ENCODE measurements around the gene CDKN2B-AS1.
A peak's percentile ranks its signal among the peaks of the same experiment; 100 is the strongest.

Gene CDKN2B-AS1

GRCh38 chr9:22124263-22125011 is 129.8 kb downstream of the CDKN2B-AS1 start:
- DNase-seq: no peak

GRCh38 chr9:22129133-22129532 is 134.5 kb downstream of the CDKN2B-AS1 start:
- peak; percentile 70 for DNase-seq

- DNase-seq: no peak
These were observed 135.0 kb downstream of the CDKN2B-AS1 start for GRCh38 chr9:22129633-22130032.

- no peak for DNase-seq
These were observed 137.2 kb downstream of the CDKN2B-AS1 start for GRCh38 chr9:22131817-22132216.

GRCh38 chr9:22134390-22134789 is 139.8 kb downstream of the CDKN2B-AS1 start:
- no peak for DNase-seq

GRCh38 chr9:22136461-22137096 is 142.0 kb downstream of the CDKN2B-AS1 start:
- peak; percentile 78 for DNase-seq

- no peak for DNase-seq
These were observed 144.5 kb downstream of the CDKN2B-AS1 start for GRCh38 chr9:22138956-22139660.

- peak; percentile 77 for DNase-seq
These were observed 147.3 kb downstream of the CDKN2B-AS1 start for GRCh38 chr9:22141908-22142307.

GRCh38 chr9:22142671-22143070 is 148.1 kb downstream of the CDKN2B-AS1 start:
- no peak for DNase-seq

- DNase-seq: no peak
These were observed 149.4 kb downstream of the CDKN2B-AS1 start for GRCh38 chr9:22143799-22144625.

- DNase-seq: no peak
These were observed 152.0 kb downstream of the CDKN2B-AS1 start for GRCh38 chr9:22146604-22147003.

- peak; percentile 82 for DNase-seq
These were observed 153.4 kb downstream of the CDKN2B-AS1 start for GRCh38 chr9:22147813-22148527.

GRCh38 chr9:22148528-22148875 is 153.9 kb downstream of the CDKN2B-AS1 start:
- no peak for DNase-seq

- DNase-seq: no peak
These were observed 154.5 kb downstream of the CDKN2B-AS1 start for GRCh38 chr9:22148876-22149637.

GRCh38 chr9:22154064-22154463 is 159.5 kb downstream of the CDKN2B-AS1 start:
- DNase-seq: no peak

GRCh38 chr9:22156586-22156985 is 162.0 kb downstream of the CDKN2B-AS1 start:
- DNase-seq: no peak

GRCh38 chr9:22157276-22157675 is 162.7 kb downstream of the CDKN2B-AS1 start:
- no peak for DNase-seq

GRCh38 chr9:22157828-22158227 is 163.2 kb downstream of the CDKN2B-AS1 start:
- DNase-seq: no peak

- no peak for DNase-seq
These were observed 163.7 kb downstream of the CDKN2B-AS1 start for GRCh38 chr9:22158271-22158670.

- DNase-seq: no peak
These were observed 164.3 kb downstream of the CDKN2B-AS1 start for GRCh38 chr9:22158927-22159346.

- DNase-seq: no peak
These were observed 165.0 kb downstream of the CDKN2B-AS1 start for GRCh38 chr9:22159586-22159985.

- no peak for DNase-seq
These were observed 165.6 kb downstream of the CDKN2B-AS1 start for GRCh38 chr9:22160221-22160620.

Data from islet precursor cell (in vitro differentiated cells).